ENCODE measurements around the gene ADARB2. TPM values are rescaled to one million over a fixed set of nuclear protein-coding genes. Genes with fewer than 3 reads are reported as not detected.

The ADARB2 gene
- total RNA-seq, 1 donor from 2014 or later: 1.8 TPM

GRCh38 chr10:1180071-1180730 lies 557.1 kb downstream of the ADARB2 start:
- Mint-ChIP-seq H3K36me3 (ENCODE audit: low read depth) (no peaks in the 10 kb centered on the region), H3K9me3 (no peaks in the 10 kb centered on the region), H3K4me1 (no peaks in the 10 kb centered on the region), H3K27ac (ENCODE audit: unreplicated experiment) (no peak overlapping the region), H3K4me3 (no peak overlapping the region), H3K27me3 (ENCODE audit: low read depth) (no peaks in the 10 kb centered on the region)
- TF ChIP-seq CTCF (conservative IDR thresholded peaks at IDR 0.05): no peak
- no peak for DNase-seq (ENCODE audit: low read depth, low spot score)

- H3K4me3 Mint-ChIP-seq: no peak overlapping the region
- no peak for DNase-seq (ENCODE audit: low read depth, low spot score)
- no peaks in the 10 kb centered on the region for H3K9me3 Mint-ChIP-seq
- H3K4me1 Mint-ChIP-seq: no peaks in the 10 kb centered on the region
- no peak for TF ChIP-seq CTCF (conservative IDR thresholded peaks at IDR 0.05)
- no peaks in the 10 kb centered on the region for H3K36me3 Mint-ChIP-seq (ENCODE audit: low read depth)
- H3K27me3 Mint-ChIP-seq (ENCODE audit: low read depth): no peaks in the 10 kb centered on the region
- no peak overlapping the region for H3K27ac Mint-ChIP-seq (ENCODE audit: unreplicated experiment)
Observed at GRCh38 chr10:1179346-1180070, 557.8 kb downstream of the ADARB2 start.

GRCh38 chr10:1178506-1178905 lies 558.8 kb downstream of the ADARB2 start:
- no peaks in the 10 kb centered on the region for H3K27me3 Mint-ChIP-seq (ENCODE audit: low read depth)

GRCh38 chr10:1177936-1178335 lies 559.4 kb downstream of the ADARB2 start:
- Mint-ChIP-seq H3K27me3 (ENCODE audit: low read depth) (no peaks in the 10 kb centered on the region), H3K4me3 (no peak overlapping the region), H3K27ac (ENCODE audit: unreplicated experiment) (no peak overlapping the region), H3K4me1 (no peaks in the 10 kb centered on the region), H3K9me3 (no peaks in the 10 kb centered on the region), H3K36me3 (ENCODE audit: low read depth) (no peaks in the 10 kb centered on the region)
- DNase-seq (ENCODE audit: low read depth, low spot score): no peak
- no peak for TF ChIP-seq CTCF (conservative IDR thresholded peaks at IDR 0.05)

More at GRCh38 chr10:1178506-1178905, 558.8 kb downstream of the ADARB2 start:
- no peak for DNase-seq (ENCODE audit: low read depth, low spot score)
- no peak overlapping the region for H3K27ac Mint-ChIP-seq (ENCODE audit: unreplicated experiment)
- H3K36me3 Mint-ChIP-seq (ENCODE audit: low read depth): no peaks in the 10 kb centered on the region
- H3K9me3 Mint-ChIP-seq: no peaks in the 10 kb centered on the region
- no peak for TF ChIP-seq CTCF (conservative IDR thresholded peaks at IDR 0.05)
- H3K4me1 Mint-ChIP-seq: no peaks in the 10 kb centered on the region
- no peak overlapping the region for H3K4me3 Mint-ChIP-seq

GRCh38 chr10:1175956-1176565 lies 561.3 kb downstream of the ADARB2 start:
- no peak overlapping the region for H3K27ac Mint-ChIP-seq (ENCODE audit: unreplicated experiment)
- TF ChIP-seq CTCF (conservative IDR thresholded peaks at IDR 0.05): no peak
- H3K9me3 Mint-ChIP-seq: no peaks in the 10 kb centered on the region
- H3K36me3 Mint-ChIP-seq (ENCODE audit: low read depth): no peaks in the 10 kb centered on the region
- H3K4me3 Mint-ChIP-seq: no peak overlapping the region
- no peaks in the 10 kb centered on the region for H3K27me3 Mint-ChIP-seq (ENCODE audit: low read depth)
- no peaks in the 10 kb centered on the region for H3K4me1 Mint-ChIP-seq
- DNase-seq (ENCODE audit: low read depth, low spot score): no peak
